SH-SY5Y (cell line): ENCODE data around the gene GAREM1.

Experiments
- GATA2 ChIP-seq: IDR thresholded peaks from 2 replicates; pipeline ENCODE4 v1.6.1; 2011; ENCODE audit warnings: mild to moderate bottlenecking, low read depth, low read length
- GATA3 ChIP-seq: IDR thresholded peaks from 2 replicates; pipeline ENCODE4 v1.6.1; 2011; ENCODE audit warnings: low read depth, mild to moderate bottlenecking, low read length, moderate library complexity

- TF ChIP-seq GATA3 (no peak), GATA2 (no peak)
Measured at GRCh38 chr18:32261003-32261402, 209.7 kb downstream of the GAREM1 start.
